GM21723 (cell line): Measurements from ENCODE around the gene CHEK2.
"Not testable (repeated sequence)": the region's sequence is repeated elsewhere in the genome, so short reads cannot be mapped to it uniquely, and the experiment has no call there.

Source experiments
- ATAC-seq: cut with Tn5 transposase; IDR thresholded peaks from one replicate; pipeline ENCODE4 v1.9.1; 2021; ENCODE audit warnings: mild to moderate bottlenecking, moderate library complexity; ENCODE audit not compliant: unreplicated experiment

Gene CHEK2

DNA sequence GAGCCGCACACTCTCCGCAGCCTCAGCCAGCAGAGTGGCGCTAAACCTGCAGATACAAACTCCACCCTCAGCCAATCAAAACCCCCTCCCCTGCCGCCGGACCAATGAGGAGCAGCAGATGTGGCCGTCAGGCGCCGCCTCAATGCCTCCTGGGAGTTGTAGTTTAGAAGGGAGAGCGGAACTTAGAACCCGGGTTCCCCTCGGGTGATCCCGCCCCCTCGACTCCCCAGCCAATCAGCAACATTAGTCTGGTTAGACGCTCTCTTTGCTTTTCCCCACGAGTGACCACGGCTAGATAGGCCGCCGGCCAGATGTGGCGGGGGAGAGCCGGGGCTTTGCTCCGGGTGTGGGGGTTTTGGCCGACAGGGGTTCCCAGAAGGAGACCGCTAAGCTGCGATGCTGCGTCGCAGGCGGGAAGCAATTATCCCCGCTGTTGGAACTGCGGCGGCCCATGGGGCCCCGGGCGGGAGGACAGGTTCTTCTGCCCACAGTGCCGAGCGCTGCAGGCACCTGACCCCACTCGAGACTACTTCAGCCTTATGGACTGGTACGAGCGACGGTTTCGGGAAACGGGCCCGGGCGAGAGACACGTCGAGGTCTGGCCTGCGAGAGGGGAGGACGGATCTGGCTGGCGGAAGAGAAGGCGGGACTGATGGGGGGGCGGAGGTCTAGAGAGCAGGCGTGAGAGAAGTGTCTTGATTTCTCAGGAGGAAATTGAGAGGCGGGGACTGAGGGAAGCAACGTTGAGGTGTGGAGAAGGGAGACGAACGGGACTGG, at the start of gene CHEK2, which contains the start of gene HSCB:
Gene CHEK2, minus strand, starts transcription at position 36 of the 777 bp plus-strand sequence. CDS start 7,099 bp downstream, outside the sequence.
Gene HSCB, plus strand, starts transcription at position 255 of the 777 bp plus-strand sequence. Its CDS starts 57 bp downstream, at position 312.
- ATAC-seq: peak; percentile 91

DNA sequence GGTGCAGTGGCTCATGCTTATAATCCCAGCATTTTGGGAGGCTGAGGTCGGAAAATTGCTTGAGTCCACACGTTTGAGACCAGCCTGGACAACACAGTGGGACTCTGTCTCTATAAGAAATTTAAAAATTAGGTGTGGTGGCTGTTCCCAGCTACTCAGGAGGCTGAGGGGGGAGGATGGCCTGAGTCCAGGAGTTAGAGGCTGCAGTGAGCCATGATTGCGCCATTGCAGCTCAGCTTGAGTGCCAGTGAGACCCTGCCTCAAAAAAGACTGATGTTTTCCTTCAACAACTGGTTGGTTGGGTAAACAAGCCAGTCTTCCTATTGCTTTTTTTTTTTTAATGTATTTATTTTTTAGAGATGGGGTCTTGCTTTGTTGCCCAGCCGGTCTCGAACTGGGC, 49.5 kb upstream of the CHEK2 start:
- no peak for ATAC-seq

DNA sequence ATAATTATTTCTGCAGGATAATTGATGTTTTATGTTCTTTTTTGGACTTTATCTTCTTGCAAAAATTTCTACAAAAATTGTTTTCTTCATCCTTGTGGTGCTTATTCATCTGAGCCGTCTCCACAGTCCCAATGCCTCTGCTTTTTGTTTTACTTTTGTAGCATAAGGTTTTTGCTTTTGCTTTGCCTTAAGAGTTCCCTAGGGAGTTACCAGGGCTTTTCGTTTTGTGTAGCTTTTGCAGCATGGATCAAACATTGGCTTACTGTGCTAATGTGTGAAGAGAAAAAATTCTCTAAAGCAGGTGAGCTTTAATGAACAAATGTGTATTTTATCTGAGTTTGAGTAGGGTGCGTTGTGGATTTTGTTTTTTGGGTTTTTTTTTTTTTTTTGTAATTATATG, 47.0 kb upstream of the CHEK2 start:
- no peak for ATAC-seq

DNA sequence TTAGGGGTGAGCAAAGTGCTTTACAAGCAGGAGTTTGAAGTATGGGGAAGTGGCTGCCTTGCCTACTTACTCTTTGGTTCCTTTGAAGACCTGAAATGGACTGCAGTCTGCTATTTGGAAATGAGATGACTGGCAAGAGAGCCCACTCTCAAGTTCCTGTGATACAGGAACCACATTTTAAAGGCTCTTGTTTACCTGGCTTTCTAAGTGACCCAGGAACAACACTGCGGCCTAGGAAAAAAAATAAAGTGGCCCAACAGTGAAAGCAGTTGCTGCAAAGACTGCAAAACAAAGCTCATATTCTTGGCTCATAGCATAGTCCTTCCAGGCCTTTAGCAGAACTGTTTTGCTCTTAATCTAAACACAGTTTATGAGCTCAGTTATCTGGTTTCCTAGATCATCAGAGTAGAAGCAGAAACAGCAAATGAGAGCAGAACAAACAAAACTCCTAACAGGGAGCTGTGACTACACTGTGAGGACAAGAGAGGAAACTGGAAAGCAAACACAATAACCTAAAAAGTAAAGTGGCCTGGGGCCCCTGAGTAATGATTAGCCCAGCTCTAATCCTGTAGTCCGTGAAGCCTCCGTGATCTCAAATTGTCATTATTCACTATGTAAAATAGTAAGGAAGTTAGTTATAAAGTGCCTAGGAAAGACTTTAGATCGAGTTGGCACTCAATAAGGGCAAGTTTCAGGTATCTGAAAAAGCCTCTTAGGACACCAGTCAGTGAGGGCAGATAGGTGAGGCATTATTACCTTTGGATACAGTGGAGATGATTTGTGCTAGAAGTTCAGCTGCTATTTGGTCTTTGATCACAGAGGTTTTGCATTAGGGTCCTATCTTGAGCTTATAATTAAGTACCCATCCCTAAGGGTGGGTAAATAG, 42.4 kb upstream of the CHEK2 start:
- ATAC-seq: no peak

DNA sequence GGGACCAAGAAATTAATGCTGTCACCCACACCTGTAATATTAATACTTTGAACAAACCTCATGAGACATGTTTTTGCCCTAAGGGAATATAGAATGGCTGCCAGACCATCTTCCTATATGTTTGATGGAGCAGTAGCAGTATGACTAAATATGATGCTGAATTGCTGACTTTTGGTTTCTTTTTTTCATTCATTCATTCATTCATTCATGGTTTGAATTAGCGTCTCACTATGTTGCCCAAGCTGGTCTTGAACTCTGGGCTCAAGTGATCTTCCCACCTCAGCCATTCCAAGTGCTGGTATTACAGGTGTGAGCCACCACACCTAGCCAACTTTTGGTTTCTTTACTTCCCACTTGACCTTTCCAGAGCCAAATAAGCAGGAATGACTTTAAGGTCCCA, 38.7 kb upstream of the CHEK2 start:
- ATAC-seq: no peak

DNA sequence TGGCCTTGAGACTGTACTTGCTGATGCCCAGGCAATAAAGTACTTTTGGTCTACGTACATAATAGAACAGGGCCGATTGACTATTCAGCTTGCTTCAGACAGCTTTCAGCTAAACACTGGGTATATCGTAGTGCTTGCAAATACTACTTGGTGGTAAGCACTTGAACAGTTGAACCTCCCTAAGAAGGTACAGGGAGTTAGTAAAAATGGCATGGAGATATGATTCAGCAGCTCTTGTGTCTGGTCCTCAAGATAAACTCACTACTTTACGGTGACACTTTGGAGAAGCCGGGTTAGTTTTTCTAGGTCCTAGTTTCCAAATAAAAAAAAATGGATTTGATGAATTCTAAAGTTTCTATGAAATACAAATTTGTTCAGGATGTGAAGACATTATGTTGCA, 38.2 kb upstream of the CHEK2 start:
- ATAC-seq: no peak

DNA sequence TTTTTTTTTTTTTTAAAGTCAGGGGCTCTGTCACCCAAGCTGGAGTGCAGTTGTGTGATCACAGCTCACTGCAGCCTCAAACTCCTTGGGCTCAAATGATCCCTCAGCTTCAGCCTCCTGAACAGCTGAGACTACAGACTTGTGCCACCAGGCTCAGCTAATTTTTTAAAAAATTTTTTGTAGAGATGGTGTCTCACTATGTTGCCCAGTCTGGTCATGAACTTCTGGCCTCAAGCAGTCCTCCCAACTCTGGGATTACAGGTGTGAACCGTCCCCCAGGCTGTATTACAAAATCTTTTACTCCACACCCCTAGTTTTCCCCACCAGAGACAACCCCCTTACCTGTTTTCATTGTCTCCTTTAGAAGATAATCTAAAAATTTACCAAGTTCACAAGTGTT, 32.8 kb upstream of the CHEK2 start:
- no peak for ATAC-seq

DNA sequence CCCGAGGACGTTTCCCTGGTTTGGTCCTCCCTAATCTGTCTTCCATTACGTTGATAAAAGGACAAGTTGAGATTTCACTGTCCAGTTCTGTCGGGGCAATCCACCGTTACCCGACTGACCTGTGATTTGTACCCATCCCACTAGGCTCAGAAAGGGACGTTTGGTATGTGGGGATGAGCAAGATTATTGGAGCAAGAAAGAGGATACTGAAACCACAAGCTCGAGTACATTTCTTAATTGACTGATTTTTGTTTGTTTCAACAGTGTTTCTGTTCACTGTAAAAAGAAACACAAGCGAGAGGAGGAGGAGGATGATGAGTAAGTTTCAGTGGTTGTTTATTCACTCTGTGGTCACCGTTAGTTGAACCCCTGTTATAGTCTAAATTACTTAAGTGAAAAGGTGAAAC, 31.8 kb upstream of the CHEK2 start:
- ATAC-seq: peak; percentile 18

DNA sequence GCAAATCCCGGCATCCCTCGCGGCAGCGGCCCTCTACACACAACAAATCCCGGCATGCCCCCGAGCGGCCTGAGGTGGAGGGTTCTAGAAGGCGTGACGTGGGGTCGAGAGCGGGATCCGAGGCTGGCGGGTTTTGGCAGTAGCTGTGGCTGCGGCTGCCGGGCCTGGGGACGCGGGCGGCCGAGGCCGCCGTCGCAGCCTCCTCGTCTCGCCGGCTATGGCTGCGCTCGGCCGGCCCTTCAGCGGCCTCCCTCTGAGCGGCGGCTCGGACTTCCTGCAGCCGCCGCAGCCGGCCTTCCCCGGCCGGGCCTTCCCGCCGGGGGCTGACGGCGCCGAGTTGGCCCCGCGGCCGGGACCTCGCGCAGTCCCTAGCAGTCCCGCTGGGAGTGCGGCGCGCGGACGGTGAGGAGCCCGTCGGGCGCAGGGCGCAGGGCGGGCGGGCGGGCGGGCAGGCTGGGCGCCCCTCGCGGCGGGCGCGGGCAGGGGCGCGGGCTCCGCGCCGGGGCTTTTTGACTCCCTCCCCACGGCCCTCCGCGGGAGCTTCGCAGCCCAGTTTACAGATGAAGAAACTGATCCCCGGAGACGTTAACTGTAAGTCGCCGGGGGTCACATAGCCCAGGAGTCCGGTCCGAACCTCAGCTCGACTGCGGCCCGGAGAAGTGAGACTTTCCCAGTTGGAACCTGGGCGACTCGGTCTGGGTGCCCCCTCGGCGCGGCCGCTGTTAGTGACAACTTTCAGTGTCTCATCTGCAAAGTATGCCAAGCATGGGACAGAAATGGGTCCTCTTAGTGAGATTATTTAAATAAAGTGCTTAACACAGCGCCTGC, 31.2 kb upstream of the CHEK2 start, which contains the start of gene CCDC117:
Gene CCDC117, plus strand, starts transcription at position 63 of the 828 bp plus-strand sequence. Its CDS starts 155 bp downstream, at position 218.
- ATAC-seq: peak; percentile 87

DNA sequence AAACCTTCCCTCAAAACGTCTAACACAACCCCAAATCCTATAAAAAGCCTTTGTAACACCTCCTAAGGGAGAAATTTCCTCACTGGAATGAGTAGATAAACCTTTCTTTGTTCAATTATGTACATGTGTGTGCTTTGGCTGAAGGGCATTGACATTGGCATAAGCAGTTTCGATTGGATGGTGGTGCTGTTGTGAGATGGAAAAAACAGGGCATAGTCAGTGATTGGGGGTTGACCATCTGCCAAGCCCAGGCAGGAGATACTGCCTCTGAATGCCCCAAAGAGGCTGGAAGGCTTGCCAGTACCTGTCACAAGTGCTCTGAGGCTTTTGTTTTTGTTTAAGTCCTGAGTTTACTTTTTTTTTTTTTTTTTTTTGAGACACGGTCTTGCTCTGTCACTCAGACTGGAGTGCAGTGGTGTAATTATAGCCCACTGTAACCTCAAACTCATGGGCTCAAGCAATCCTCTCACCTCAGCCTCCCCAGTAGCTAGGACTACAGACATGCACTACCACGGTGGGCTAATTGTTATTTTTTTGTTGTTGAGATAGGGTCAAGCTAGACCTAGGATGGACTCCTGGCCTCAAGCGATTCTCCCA, 29.7 kb upstream of the CHEK2 start:
- no peak for ATAC-seq

DNA sequence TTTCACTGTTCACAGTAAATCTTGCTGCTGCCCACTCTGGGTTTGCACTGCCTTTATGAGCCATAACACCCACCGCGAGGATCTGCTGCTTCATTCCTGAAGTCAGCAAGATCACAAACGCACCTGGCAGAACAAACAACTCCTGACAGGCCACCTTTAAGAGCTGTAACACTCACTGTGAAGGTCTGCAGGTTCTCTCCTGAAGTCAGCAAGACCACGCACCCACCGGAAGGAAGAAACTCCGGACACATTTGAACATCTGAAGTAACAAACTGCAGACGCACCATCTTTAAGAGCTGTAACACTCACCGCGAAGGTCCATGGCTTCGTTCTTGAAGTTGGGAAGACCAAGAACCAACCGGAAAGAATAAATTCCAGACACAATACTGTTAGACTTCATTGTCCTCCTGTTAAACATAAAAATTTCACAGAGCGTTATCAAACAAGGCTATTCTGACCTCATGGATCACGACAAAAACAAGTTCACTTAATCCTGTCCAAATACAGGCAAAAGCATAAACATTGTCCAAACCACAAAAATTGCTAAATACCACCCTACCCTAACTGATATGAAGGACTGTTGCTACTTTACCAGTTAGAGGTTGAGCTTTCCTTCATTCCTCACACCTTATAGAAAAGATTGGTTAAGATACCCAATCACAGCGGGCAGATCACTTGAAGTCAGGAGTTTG, 27.9 kb upstream of the CHEK2 start:
- no peak for ATAC-seq

DNA sequence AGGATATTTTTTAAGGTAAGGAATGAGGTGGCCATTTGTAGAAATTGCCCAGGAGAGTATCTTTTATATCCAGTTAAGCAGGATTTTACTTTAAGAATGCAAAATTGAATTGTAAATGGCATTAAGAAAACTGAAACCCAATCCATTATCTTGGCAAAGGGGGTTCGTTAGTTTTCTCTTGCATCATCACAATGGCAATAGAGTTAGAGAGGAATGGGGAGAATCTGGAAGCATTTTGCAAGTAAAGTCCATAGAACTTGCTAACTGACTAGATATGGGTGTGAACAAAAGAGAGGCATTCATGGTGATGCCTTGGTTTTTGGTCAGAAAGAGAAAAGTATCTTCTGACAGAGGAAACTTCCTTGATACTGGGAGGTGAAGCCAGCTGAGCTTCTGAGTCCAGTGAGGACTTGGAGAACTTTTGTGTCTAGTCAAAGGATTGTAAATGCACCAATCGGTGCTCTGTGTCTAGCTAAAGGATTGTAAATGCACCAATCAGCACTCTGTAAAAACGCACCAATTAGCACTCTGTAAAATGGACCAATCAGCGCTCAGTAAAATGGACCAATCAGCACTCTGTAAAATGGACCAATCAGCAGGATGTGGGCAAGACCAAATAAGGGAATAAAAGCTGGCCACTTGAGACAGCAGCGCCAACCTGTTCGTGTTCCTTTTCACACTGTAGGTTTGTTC, 27.2 kb upstream of the CHEK2 start:
- no peak for ATAC-seq

DNA sequence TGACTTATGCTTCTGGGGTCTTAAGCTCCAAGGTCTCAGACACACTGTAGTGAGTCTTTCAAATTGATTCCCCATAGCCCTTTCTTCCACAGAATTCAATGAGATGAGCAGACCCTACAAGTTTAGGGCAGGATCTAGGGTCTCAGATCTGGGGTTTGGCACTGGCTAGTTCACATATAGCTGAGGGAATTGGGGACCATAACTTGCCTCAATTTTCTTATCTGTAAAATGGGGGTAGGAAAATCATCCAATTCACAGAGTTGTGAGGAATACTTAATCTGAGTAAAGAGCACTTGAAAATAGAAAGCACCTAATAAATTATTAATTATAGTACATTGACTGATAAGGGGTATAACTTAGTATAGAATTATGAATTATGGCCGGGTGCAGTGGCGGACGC, 25.0 kb upstream of the CHEK2 start:
- ATAC-seq: no peak

DNA sequence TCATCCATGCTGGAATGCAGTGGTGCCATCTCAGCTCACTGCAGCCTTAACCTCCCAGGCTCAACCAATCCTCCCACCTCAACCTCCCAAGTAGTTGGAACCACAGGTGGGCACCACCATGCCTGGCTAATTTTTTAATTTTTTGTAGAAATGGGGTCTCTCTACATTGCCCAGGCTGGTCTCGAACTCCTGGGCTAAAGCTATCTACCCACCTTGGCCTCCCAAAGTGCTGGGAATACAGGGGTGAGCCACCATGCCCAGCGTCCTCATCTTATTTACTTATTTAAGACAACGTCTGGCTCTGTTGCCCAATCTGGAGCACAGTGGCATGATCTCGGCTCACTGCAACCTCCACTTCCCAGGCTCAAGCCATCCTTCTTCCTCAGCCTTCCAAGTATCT, 20.4 kb upstream of the CHEK2 start:
- ATAC-seq: not testable (repeated sequence)

DNA sequence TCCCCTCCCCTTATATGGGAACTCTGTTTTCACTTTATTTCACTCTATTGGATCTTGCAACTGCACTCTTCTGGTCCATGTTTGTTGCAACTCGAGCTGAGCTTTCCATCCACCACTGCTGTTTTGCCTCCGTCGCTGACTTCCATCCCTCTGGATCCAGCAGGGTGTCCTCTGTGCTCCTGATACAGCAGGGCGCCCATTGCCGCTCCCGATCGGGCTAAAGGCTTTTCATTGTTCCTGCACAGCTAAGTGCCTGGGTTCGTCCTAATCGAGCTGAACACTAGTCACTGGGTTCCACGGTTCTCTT, 19.8 kb upstream of the CHEK2 start:
- no peak for ATAC-seq

DNA sequence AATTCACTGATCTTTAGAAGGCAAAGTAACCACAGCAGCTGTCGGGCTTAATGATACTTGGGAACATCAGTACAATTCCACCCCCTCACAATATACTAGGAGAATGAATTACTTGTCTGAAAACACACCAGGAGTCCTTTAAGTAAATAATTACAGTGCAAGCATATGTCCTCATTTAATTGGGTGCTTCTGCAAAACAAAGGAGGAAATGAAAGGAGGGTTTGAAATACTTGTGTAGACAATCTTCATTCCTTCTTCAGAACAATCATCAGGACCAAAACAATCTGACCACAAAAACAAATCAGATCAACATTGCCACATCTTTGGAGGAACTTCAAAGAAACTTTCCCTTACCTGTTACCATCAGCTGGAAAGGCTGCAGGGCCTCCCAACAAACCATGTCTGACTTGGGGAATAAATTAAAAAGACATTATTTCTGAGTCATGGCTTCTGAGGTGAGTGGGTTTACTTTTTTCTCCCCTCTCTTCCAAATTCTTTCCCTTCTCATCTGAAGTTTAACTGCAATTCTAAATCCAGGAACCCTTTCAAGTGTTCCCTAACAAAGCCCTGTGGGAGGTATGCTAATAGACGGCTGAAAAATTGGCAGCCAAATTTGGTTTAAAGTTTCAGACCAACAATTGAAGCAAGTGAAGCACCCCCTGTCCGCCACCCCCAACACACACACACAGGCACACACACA, 18.4 kb upstream of the CHEK2 start:
- ATAC-seq: no peak

DNA sequence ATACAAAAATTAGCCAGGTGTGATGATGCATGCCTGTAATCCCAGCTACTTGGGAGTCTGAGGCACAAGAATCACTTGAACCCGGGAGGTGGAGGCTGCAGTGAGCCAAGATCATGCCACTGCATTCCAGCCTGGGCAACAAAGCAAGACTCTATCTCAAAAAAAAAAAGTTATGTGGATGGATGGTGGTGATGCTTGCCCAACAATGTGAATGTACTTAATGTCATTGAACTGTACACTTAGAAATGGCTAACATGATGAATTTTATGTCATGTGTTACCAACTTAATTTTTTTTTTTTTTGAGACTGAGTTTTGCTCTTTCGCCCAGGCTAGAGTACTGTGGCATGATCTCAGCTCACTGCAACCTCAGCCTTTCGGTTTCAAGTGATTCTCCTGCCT, 12.9 kb upstream of the CHEK2 start:
- not testable (repeated sequence) for ATAC-seq

DNA sequence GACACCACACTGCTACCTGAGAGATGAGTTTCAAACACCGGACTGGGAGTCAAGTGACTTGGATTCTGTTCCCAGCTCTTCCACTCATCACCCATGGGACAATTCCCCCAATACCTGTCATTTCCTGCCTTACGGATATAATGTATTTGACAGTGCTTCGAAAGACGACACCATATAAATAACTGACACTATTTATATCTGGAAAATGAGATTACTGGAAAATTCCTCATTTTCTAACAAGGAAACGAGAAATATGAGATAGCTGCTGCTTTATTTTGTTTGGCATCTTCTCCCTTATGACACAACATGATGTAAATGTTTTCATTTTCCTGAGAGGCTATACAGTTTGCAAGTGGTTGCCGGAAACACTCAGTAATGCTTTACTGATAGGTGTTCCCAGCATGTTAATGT, 8.9 kb upstream of the CHEK2 start:
- ATAC-seq: no peak

DNA sequence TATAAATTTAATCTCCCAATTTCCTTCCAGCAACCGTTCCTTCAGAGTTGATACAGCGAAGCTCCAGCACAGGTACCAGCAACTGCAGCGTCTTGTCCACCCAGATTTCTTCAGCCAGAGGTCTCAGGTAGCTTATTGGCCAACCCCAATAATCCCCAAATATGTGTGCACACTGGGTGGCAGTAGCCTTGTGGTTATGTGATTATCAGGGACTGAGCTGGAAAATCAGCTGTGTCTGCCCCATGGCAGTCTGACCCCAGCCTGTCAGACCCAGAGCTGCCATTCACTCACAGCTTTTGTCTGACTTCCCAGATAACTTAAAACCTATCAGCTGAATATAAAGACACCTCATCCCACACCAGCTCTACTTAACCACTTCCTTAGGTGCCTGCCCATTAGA, 2.2 kb upstream of the CHEK2 start:
- ATAC-seq: no peak
